ENCODE measurements around the gene KCNIP1.

Gene KCNIP1

DNA sequence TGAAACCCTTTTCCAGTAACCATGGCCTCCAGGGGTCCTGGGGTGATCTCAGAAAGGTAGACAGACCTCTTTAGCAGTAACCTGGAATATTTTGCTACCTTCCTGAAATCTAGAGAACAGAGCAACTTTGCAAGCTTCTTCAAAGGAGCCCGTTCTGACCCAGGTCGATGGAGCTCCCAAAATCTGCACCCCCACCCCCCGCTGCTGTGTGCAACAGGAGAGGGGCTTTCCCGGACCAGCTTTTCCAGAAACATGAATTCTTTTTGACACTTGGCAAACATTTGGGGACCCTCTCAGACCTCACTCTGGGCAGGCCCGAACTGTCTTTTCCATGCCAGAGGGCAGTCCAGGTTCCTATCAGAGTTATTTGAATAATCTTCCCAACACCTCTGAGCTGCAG, 65.3 kb downstream of the KCNIP1 start:
- no peaks in the 10 kb centered on the region for H3K36me3 ChIP-seq (ENCODE audit: insufficient read depth, low read length)
- H3K4me2 ChIP-seq (ENCODE audit: low read depth, low read length, poor library complexity, severe bottlenecking) = no peak overlapping the region
- H2AFZ ChIP-seq (ENCODE audit: low read length) = no peak overlapping the region
- H4K20me1 ChIP-seq (ENCODE audit: insufficient read depth, low read length, poor library complexity, severe bottlenecking) = no peaks in the 10 kb centered on the region
- no peak overlapping the region for H3K4me3 ChIP-seq (ENCODE audit: low read length, poor library complexity, severe bottlenecking)
- no peaks in the 10 kb centered on the region for H3K79me2 ChIP-seq (ENCODE audit: insufficient read depth, low read length)
- H3K27me3 ChIP-seq (ENCODE audit: insufficient read depth, low read length, poor library complexity, severe bottlenecking) = no peaks in the 10 kb centered on the region
- no peaks in the 10 kb centered on the region for H3K4me1 ChIP-seq (ENCODE audit: insufficient read depth, low read length, poor library complexity, severe bottlenecking)
- no peak for TF ChIP-seq EZH2phosphoT487 (IDR thresholded peaks at IDR 0.05; ENCODE audit: borderline replicate concordance)
- H3F3A ChIP-seq (ENCODE audit: low read depth) = no peaks in the 10 kb centered on the region
- no peaks in the 10 kb centered on the region for H3K9me3 ChIP-seq (ENCODE audit: insufficient read depth, low read depth, low read length)
- H3K9ac ChIP-seq (ENCODE audit: low read depth, low read length, poor library complexity, severe bottlenecking) = no peak overlapping the region
- H3K9me2 ChIP-seq (replicated peaks; ENCODE audit: low read depth, low read length) = no peaks in the 10 kb centered on the region

DNA sequence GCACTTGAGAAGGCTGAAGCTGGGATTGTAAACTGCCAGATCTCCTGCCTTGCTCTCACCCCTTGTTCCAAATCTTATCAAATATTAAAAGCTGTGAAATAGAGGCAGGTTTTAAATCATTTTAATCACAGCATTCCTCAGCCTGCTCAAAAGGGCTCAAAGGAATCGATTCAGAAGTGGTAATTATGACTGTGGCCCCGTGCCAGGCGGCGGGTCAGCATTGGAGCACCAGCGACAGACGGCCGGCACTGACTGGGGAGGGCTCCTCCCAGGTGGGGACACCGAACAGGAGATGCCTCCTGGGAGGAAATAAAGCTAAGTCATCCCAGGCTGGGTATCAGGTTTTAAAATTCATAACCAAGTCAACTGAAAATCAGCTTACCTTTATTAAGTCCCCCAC, 66.7 kb downstream of the KCNIP1 start:
- Histone ChIP-seq H3K27me3 (ENCODE audit: insufficient read depth, low read length, poor library complexity, severe bottlenecking) (no peaks in the 10 kb centered on the region), H3K4me1 (ENCODE audit: insufficient read depth, low read length, poor library complexity, severe bottlenecking) (no peaks in the 10 kb centered on the region), H4K20me1 (ENCODE audit: insufficient read depth, low read length, poor library complexity, severe bottlenecking) (no peaks in the 10 kb centered on the region), H3K79me2 (ENCODE audit: insufficient read depth, low read length) (no peaks in the 10 kb centered on the region), H3K9ac (ENCODE audit: low read depth, low read length, poor library complexity, severe bottlenecking) (no peak overlapping the region), H3K4me3 (ENCODE audit: low read length, poor library complexity, severe bottlenecking) (no peak overlapping the region), H3K36me3 (ENCODE audit: insufficient read depth, low read length) (no peaks in the 10 kb centered on the region), H3F3A (ENCODE audit: low read depth) (no peaks in the 10 kb centered on the region), H3K9me3 (ENCODE audit: insufficient read depth, low read depth, low read length) (no peaks in the 10 kb centered on the region), H2AFZ (ENCODE audit: low read length) (no peak overlapping the region), H3K9me2 (replicated peaks; ENCODE audit: low read depth, low read length) (no peaks in the 10 kb centered on the region), H3K4me2 (ENCODE audit: low read depth, low read length, poor library complexity, severe bottlenecking) (no peak overlapping the region)
- no peak for TF ChIP-seq EZH2phosphoT487 (IDR thresholded peaks at IDR 0.05; ENCODE audit: borderline replicate concordance)
- TF ChIP-seq, protein P1, sequence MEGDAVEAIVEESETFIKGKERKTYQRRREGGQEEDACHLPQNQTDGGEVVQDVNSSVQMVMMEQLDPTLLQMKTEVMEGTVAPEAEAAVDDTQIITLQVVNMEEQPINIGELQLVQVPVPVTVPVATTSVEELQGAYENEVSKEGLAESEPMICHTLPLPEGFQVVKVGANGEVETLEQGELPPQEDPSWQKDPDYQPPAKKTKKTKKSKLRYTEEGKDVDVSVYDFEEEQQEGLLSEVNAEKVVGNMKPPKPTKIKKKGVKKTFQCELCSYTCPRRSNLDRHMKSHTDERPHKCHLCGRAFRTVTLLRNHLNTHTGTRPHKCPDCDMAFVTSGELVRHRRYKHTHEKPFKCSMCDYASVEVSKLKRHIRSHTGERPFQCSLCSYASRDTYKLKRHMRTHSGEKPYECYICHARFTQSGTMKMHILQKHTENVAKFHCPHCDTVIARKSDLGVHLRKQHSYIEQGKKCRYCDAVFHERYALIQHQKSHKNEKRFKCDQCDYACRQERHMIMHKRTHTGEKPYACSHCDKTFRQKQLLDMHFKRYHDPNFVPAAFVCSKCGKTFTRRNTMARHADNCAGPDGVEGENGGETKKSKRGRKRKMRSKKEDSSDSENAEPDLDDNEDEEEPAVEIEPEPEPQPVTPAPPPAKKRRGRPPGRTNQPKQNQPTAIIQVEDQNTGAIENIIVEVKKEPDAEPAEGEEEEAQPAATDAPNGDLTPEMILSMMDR (conservative IDR thresholded peaks at IDR 0.05; ENCODE audit: low read length) = no peak

DNA sequence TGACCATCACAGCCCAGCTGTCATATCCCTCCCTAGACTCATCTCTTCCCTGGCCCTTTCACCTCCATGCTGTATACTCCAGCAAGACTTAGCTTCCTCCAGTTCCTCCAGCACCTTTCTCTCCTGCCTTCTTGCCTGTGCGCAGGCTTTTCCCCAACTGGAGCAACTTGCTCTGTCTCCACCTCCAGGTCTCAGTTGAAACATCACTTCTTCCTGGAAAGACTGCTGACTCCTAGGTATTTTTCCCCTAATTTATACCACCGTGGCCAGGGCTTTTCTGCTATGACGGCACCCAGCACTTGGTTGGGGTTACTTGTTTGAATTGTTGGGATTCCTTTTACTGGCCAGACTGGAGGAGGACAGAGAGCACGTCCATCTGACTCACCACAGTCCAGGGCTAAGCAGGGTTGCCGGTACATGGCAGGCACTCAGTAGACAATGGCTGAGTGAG, 67.5 kb downstream of the KCNIP1 start:
- Histone ChIP-seq H3K79me2 (ENCODE audit: insufficient read depth, low read length) (no peaks in the 10 kb centered on the region), H4K20me1 (ENCODE audit: insufficient read depth, low read length, poor library complexity, severe bottlenecking) (no peaks in the 10 kb centered on the region), H3K4me2 (ENCODE audit: low read depth, low read length, poor library complexity, severe bottlenecking) (no peak overlapping the region), H3K9me2 (replicated peaks; ENCODE audit: low read depth, low read length) (no peaks in the 10 kb centered on the region), H3K4me1 (ENCODE audit: insufficient read depth, low read length, poor library complexity, severe bottlenecking) (no peaks in the 10 kb centered on the region), H3K4me3 (ENCODE audit: low read length, poor library complexity, severe bottlenecking) (no peak overlapping the region), H3K9ac (ENCODE audit: low read depth, low read length, poor library complexity, severe bottlenecking) (no peak overlapping the region), H3K9me3 (ENCODE audit: insufficient read depth, low read depth, low read length) (no peaks in the 10 kb centered on the region), H3K36me3 (ENCODE audit: insufficient read depth, low read length) (no peaks in the 10 kb centered on the region), H3F3A (ENCODE audit: low read depth) (no peaks in the 10 kb centered on the region), H2AFZ (ENCODE audit: low read length) (no peak overlapping the region), H3K27me3 (ENCODE audit: insufficient read depth, low read length, poor library complexity, severe bottlenecking) (no peaks in the 10 kb centered on the region)
- TF ChIP-seq EZH2phosphoT487 (IDR thresholded peaks at IDR 0.05; ENCODE audit: borderline replicate concordance) = no peak
- TF ChIP-seq, protein P1 (conservative IDR thresholded peaks at IDR 0.05; ENCODE audit: low read length) = no peak

All from Loucy (cell line).